B cell (primary cell): ENCODE data around the gene CCDC78.

ENCODE experiments used
- EZH2 ChIP-seq: IDR thresholded peaks from 2 replicates; pipeline ENCODE4 v1.6.1; 2012; ENCODE audit warnings: borderline replicate concordance, low read depth, mild to moderate bottlenecking, moderate library complexity, low read length; ENCODE audit not compliant: insufficient read depth, poor library complexity, severe bottlenecking
- TF ChIP-seq, protein P1 (sequence below): fragments of 200-600 bp; IDR thresholded peaks from one replicate; pipeline ENCODE4 v1.8.0; 2022; ENCODE audit warnings: antibody characterized with exemption, mild to moderate bottlenecking

DNA sequence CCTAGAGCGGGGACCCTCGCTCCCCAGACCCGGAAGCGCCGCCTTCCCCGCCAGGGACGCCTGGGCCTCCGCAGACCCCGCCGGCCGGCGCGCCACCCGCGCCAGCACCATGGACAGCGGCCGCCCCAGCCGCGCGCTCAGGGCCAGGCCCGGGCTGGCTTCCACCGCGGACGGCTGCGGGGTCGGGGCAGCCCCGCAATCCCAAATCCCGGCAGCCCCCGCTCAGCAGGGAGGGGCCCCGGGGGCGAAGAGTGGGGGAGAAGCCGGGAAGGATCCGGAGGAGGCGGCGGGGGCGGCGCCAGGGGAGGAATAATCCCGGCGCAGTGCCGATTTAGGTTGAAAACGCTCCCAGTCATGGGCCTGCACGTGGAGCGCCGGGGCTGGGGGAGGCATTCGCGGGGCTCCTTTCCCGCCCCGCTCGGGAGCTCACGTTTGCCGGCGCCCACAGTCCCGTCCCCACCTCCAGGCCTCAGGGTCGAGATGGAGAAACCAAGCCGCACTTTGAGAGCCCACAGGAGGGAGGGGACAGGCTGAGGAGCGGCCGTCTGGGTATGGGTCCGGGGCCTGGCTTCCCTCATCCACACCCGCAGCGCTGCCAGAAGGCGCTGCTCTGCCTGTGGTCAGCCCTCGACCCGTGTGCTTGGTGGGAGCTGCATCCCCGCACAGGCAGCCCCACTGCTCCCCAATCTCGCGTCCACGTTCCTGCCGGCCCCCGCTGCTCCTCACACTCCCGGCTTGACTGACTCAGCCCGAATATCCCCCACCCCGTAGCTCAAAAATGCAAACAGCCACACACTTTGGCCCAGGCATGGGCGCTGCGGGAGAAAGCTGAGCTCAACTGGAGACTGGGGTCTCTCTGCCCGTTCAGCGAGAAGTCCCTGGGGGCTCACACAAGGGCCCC is 25.3 kb downstream of the CCDC78 start:
- TF ChIP-seq, protein P1, sequence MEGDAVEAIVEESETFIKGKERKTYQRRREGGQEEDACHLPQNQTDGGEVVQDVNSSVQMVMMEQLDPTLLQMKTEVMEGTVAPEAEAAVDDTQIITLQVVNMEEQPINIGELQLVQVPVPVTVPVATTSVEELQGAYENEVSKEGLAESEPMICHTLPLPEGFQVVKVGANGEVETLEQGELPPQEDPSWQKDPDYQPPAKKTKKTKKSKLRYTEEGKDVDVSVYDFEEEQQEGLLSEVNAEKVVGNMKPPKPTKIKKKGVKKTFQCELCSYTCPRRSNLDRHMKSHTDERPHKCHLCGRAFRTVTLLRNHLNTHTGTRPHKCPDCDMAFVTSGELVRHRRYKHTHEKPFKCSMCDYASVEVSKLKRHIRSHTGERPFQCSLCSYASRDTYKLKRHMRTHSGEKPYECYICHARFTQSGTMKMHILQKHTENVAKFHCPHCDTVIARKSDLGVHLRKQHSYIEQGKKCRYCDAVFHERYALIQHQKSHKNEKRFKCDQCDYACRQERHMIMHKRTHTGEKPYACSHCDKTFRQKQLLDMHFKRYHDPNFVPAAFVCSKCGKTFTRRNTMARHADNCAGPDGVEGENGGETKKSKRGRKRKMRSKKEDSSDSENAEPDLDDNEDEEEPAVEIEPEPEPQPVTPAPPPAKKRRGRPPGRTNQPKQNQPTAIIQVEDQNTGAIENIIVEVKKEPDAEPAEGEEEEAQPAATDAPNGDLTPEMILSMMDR, result no peak
- no peak for TF ChIP-seq EZH2
